ENCODE data around the gene CCDC91. TPM values are rescaled to one million over a fixed set of nuclear protein-coding genes. Genes with fewer than 3 reads are reported as not detected.
"Not testable (repeated sequence)": the region's sequence is repeated elsewhere in the genome, so short reads cannot be mapped to it uniquely, and the experiment has no call there.

The CCDC91 gene
- total RNA-seq, 1 donor from 2014 or later: 23.5 TPM

DNA sequence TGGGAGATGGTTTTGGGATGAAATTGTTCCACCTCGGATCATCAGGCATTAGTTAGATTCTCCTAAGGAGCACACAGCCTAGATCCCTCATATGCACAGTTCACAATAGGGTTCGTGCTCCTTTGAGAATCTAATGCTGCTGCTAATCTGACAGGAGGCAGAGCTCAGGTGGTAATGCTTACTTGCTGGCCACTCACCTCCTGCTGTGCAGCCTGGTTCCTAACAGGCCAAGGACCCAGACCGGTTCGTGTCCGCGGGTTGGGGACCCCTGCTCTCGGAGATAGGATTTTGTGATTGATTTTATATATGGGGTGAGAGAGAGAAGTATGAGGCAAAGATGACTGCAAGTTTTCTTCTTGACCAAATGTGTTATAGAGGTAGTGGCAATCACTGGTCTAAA lies 57.5 kb downstream of the CCDC91 start:
- no peaks in the 10 kb centered on the region for H3K36me3 ChIP-seq (ENCODE audit: control insufficient read depth, insufficient read depth, low read length)
- no peaks in the 10 kb centered on the region for H3K27me3 ChIP-seq (ENCODE audit: control insufficient read depth, insufficient read depth, low read length)
- DNase-seq (ENCODE audit: low read depth): no peak
- no peak overlapping the region for H3K4me3 ChIP-seq (ENCODE audit: low read depth, low read length)
- TF ChIP-seq, protein P1, sequence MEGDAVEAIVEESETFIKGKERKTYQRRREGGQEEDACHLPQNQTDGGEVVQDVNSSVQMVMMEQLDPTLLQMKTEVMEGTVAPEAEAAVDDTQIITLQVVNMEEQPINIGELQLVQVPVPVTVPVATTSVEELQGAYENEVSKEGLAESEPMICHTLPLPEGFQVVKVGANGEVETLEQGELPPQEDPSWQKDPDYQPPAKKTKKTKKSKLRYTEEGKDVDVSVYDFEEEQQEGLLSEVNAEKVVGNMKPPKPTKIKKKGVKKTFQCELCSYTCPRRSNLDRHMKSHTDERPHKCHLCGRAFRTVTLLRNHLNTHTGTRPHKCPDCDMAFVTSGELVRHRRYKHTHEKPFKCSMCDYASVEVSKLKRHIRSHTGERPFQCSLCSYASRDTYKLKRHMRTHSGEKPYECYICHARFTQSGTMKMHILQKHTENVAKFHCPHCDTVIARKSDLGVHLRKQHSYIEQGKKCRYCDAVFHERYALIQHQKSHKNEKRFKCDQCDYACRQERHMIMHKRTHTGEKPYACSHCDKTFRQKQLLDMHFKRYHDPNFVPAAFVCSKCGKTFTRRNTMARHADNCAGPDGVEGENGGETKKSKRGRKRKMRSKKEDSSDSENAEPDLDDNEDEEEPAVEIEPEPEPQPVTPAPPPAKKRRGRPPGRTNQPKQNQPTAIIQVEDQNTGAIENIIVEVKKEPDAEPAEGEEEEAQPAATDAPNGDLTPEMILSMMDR (IDR thresholded peaks at IDR 0.05; ENCODE audit: insufficient read depth, low read length, poor library complexity, severe bottlenecking): no peak

DNA sequence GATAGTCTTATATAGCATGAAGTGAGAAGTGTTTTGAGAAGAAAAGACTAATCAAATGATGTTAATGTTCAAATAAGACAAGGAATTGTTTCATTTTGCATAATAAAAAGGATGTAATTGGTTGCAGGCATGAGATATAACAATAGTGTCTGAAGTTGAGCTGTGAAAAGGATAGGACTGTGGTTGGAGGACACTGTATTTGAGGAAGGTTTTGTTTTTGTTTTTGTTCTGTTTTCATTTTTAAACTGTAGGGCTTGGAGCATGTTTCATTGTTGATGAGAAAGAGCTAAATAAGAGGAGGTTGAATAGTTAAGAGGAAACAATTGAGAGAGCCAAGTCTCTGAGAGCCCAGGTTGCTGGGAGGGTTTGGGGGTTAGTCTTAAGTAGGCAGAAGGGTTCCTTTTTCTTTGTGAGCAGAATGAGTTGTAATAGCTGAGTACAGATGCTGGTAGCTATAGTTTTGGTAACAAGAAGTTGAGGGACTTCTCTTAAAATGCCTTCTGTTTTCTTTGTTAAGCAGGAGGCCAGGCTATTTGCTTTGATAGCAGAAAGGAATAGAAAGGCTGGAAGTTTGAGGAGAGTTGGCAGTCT lies 58.4 kb downstream of the CCDC91 start:
- no peaks in the 10 kb centered on the region for H3K36me3 ChIP-seq (ENCODE audit: control insufficient read depth, insufficient read depth, low read length)
- TF ChIP-seq, protein P1 (IDR thresholded peaks at IDR 0.05; ENCODE audit: insufficient read depth, low read length, poor library complexity, severe bottlenecking): no peak
- no peak overlapping the region for H3K4me3 ChIP-seq (ENCODE audit: low read depth, low read length)
- H3K27me3 ChIP-seq (ENCODE audit: control insufficient read depth, insufficient read depth, low read length): no peaks in the 10 kb centered on the region
- DNase-seq (ENCODE audit: low read depth): no peak

DNA sequence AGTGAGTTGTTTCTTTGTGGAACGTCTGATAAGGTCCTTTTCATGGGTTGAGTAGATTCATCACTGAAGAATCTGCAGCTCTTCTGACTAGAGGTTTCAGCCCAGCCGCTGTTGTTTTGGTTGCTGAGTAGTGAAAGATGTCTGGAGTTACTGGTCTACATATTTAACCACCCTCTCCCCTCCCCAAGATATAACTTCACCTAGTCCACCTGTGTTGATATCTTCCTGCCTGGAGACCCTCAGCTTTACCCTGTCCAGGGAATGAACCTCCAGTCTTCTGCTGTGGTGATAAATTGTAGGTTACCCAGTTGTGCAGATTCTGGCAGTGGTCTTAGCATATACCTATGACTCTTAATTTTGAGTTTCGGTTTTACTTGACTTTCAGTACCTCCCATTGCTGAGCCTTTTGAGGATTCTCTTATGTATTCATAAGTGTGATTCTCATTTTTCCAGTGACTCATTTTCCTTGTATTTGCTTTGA lies 62.9 kb downstream of the CCDC91 start:
- no peak for DNase-seq (ENCODE audit: low read depth)
- Histone ChIP-seq H3K27me3 (ENCODE audit: control insufficient read depth, insufficient read depth, low read length) (no peaks in the 10 kb centered on the region), H3K4me3 (ENCODE audit: low read depth, low read length) (no peak overlapping the region), H3K36me3 (ENCODE audit: control insufficient read depth, insufficient read depth, low read length) (no peaks in the 10 kb centered on the region)
- TF ChIP-seq, protein P1 (IDR thresholded peaks at IDR 0.05; ENCODE audit: insufficient read depth, low read length, poor library complexity, severe bottlenecking): no peak

DNA sequence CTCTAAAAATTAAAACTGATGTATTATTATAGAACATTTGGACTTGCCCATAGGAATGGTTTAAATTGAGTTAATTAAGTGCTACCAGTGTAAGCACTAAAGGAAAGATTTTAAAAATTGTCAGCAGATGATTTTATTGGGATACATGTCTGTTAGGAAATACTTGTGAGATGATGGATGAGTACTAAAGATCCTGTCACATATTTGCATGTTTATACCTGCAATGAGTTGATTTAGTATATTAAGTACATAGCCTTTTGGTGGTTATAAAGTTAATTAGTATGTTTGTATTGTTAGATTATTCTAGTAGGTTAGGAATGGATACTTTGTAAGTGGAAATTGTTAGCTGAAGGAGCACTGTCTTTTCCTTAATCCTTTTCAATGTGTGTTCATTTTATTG lies 67.2 kb downstream of the CCDC91 start:
- Histone ChIP-seq H3K4me3 (ENCODE audit: low read depth, low read length) (no peak overlapping the region), H3K36me3 (ENCODE audit: control insufficient read depth, insufficient read depth, low read length) (no peaks in the 10 kb centered on the region), H3K27me3 (ENCODE audit: control insufficient read depth, insufficient read depth, low read length) (no peaks in the 10 kb centered on the region)
- no peak for DNase-seq (ENCODE audit: low read depth)
- TF ChIP-seq, protein P1 (IDR thresholded peaks at IDR 0.05; ENCODE audit: insufficient read depth, low read length, poor library complexity, severe bottlenecking): no peak

DNA sequence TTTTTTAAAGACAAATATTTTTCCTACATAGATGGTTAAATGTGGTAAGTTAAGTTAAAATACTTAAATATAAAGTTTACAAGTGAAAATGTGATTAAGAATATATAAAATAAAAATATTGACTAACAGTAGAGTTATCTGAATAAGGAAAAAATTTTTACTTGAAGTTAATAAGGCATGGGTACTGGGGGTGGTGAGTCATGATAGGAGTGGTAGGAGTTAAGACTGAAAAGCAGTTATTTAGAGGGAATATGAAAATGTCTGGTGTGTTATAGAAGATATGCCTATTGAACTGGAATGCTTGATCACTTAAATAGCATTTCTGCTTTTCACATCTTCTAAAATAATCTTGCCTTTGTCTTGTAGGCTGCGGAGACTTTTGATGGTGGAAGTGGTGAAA lies 68.7 kb downstream of the CCDC91 start:
- Histone ChIP-seq H3K27me3 (ENCODE audit: control insufficient read depth, insufficient read depth, low read length) (no peaks in the 10 kb centered on the region), H3K36me3 (ENCODE audit: control insufficient read depth, insufficient read depth, low read length) (no peaks in the 10 kb centered on the region), H3K4me3 (ENCODE audit: low read depth, low read length) (no peak overlapping the region)
- DNase-seq (ENCODE audit: low read depth): no peak
- TF ChIP-seq, protein P1 (IDR thresholded peaks at IDR 0.05; ENCODE audit: insufficient read depth, low read length, poor library complexity, severe bottlenecking): no peak

DNA sequence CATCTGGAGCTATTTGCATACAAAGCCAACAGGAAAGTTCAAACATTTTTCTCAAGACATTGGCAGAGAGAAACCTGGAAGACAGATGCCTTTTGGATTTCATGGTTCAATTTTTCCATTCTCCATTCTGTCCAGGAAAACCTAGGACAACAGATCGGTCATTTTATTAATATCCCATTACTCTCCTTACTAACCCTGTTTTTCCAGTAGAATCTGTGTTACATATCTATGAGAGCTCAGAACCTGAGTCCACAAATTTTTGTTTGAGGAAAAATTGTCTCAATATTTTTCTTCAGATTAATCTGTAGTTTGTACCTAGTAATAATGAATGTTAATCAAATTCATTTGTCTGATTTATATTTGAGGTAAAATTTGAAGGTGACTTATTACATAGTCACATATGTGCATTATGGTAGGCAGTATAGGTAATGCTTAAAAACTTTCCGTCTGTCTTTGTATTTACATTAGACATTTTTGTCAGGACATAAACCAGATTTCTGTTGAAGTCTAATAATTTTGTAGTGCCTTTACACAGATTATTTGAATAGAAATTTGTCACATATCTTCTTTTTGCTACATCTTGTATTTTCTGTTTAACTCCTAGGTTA lies 75.3 kb downstream of the CCDC91 start:
- DNase-seq (ENCODE audit: low read depth): no peak
- Histone ChIP-seq H3K36me3 (ENCODE audit: control insufficient read depth, insufficient read depth, low read length) (no peaks in the 10 kb centered on the region), H3K27me3 (ENCODE audit: control insufficient read depth, insufficient read depth, low read length) (no peaks in the 10 kb centered on the region), H3K4me3 (ENCODE audit: low read depth, low read length) (no peak overlapping the region)
- TF ChIP-seq, protein P1 (IDR thresholded peaks at IDR 0.05; ENCODE audit: insufficient read depth, low read length, poor library complexity, severe bottlenecking): no peak

DNA sequence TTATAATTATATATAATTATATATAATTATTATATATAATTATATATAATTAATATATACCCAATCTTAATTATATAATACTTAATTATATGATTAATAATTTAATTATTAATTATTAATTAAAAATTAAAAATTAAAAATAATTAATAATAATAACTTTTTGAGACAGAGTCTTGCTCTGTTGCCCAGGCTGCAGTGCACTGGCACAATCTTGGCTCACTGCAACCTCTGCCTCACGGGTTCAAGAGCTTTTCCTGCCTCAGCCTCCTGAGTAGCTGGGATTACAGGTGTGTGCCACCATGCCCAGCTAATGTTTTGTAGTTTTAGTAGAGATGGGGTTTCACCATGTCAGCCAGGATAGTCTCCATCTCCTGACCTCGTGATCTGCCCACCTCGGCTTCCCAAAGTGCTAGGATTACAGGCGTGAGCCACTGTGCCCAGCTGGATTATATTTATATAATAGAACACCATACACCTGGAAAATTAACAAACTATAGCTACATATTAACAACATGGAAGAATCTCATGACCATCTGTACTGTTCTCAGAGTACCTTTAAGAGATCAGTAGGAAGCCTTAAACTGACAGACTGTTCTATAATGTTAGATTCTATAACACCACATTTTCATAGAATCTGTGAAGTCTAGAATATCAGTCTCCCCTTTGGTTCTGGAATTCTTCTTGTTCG lies 77.8 kb downstream of the CCDC91 start:
- H3K4me3 ChIP-seq (ENCODE audit: low read depth, low read length); DNase-seq (ENCODE audit: low read depth); H3K36me3 ChIP-seq (ENCODE audit: control insufficient read depth, insufficient read depth, low read length); H3K27me3 ChIP-seq (ENCODE audit: control insufficient read depth, insufficient read depth, low read length): not testable (repeated sequence)

Measured in kidney epithelial cell (primary cell).